MCF 10A (cell line): ENCODE data around the gene CACNA2D3. TPM values are rescaled to one million over a fixed set of nuclear protein-coding genes. Genes with fewer than 3 reads are reported as not detected.
A peak's percentile ranks its signal among the peaks of the same experiment; 100 is the strongest.

ENCODE experiments used
- BruUV-seq: library from RNA; stranded (reverse); fragments of 400-500 nt; replicated peaks from 2 replicates; lab custom pipeline; 2021; lab: Mats Ljungman, UMichigan
- CTCF ChIA-PET: fragments of 300-600 bp; sonication (Branson Sonifier 250); formaldehyde crosslinking; extraction: SDS; loops from one replicate; lab custom pipeline; 2021; ENCODE audit warnings: antibody characterized with exemption, inconsistent platforms; lab: Yijun Ruan, JAX
- POLR2A ChIA-PET: fragments of 300-600, 350-650 bp; sonication (Branson Sonifier 250); formaldehyde crosslinking; extraction: SDS; loops from one replicate; lab custom pipeline; 2020; ENCODE audit warnings: antibody characterized with exemption, inconsistent platforms; lab: Yijun Ruan, JAX
- DNase-seq: peaks from one replicate; pipeline ENCODE4 v3.0.0-alpha.2; 2018; ENCODE audit not compliant: unreplicated experiment
- H3K27ac Mint-ChIP-seq: one replicate; pipeline ENCODE4 v1.8.0; 2022; ENCODE audit warnings: mild to moderate bottlenecking, low read depth, mixed read lengths; ENCODE audit not compliant: unreplicated experiment
- H3K27me3 Mint-ChIP-seq: one replicate; pipeline ENCODE4 v1.8.0; 2022; ENCODE audit warnings: mixed read lengths; ENCODE audit not compliant: insufficient read depth, unreplicated experiment
- H3K36me3 Mint-ChIP-seq: one replicate; pipeline ENCODE4 v1.8.0; 2022; ENCODE audit warnings: mild to moderate bottlenecking, moderate library complexity, mixed read lengths; ENCODE audit not compliant: insufficient read depth, unreplicated experiment
- H3K4me1 Mint-ChIP-seq: one replicate; pipeline ENCODE4 v1.8.0; 2022; ENCODE audit warnings: mixed read lengths; ENCODE audit not compliant: insufficient read depth, unreplicated experiment
- H3K4me3 Mint-ChIP-seq: one replicate; pipeline ENCODE4 v1.8.0; 2022; ENCODE audit warnings: mild to moderate bottlenecking, moderate library complexity, mixed read lengths; ENCODE audit not compliant: unreplicated experiment
- H3K9me3 Mint-ChIP-seq: one replicate; pipeline ENCODE4 v1.8.0; 2022; ENCODE audit warnings: mixed read lengths; ENCODE audit not compliant: unreplicated experiment
- intact Hi-C: fragments of 100-400 bp; cut with micrococcal nuclease; formaldehyde crosslinking; loops from 2 replicates; pipeline ENCODE4 v1.14.1; 2022
- total RNA-seq: library from RNA; stranded (reverse); gene quantifications from 2 replicates; pipeline ENCODE4 v1.2.3, GENCODE V29; 2022
- TF ChIP-seq, protein P1 (sequence below): fragments of 200-600 bp; IDR thresholded peaks from one replicate; pipeline ENCODE4 v1.8.0; 2022; ENCODE audit warnings: antibody characterized with exemption, mild to moderate bottlenecking; ENCODE audit not compliant: unreplicated experiment

Gene CACNA2D3
- total RNA-seq, 1 experiment from 2014 or later = 2.3 TPM

DNA sequence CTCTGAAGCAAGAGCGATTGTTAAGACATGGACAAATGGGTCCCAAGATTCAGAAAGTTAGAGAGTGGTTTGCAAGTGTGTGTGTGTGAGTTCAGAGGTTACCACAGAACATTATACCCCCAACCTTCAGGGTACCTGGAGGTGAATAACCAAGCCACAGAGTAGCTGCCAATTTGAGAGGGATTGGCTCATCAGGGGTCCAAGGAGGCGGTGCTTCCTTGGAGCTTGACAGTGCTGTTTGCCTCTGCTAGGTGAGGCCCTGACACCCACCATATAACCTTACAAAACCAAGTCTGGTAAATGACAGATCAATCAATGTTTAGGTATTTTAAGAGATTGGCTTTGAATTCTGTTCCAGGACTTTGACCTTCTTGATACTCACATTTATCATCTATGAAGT, 769.8 kb downstream of the CACNA2D3 start:
- BruUV-seq = no TSS peak
- intact Hi-C loops = loop anchor here (5.0 to 10.0 kb wide), 2 partner anchors 93 to 275 kb away; no protein-coding TSS in a partner anchor
- Mint-ChIP-seq H3K27ac (peak overlapping the region; percentile 85), H3K9me3 (no peaks in the 10 kb centered on the region), H3K4me3 (peak overlapping the region; percentile 51), H3K4me1 (peaks cover 49% of the 10 kb centered on the region), H3K27me3 (no peaks in the 10 kb centered on the region), H3K36me3 (peaks cover 5% of the 10 kb centered on the region)
- ChIA-PET POLR2A (interaction anchor here (0.6 to 3.8 kb wide), 11 partner anchors 7 to 637 kb away, joined by 3 to 24 read pairs (median 5); no protein-coding TSS in a partner anchor), CTCF (interaction anchor here (0.9 to 2.8 kb wide), 17 partner anchors 9 to 462 kb away, joined by 3 to 9 read pairs (median 4); no protein-coding TSS in a partner anchor)
- TF ChIP-seq, protein P1, sequence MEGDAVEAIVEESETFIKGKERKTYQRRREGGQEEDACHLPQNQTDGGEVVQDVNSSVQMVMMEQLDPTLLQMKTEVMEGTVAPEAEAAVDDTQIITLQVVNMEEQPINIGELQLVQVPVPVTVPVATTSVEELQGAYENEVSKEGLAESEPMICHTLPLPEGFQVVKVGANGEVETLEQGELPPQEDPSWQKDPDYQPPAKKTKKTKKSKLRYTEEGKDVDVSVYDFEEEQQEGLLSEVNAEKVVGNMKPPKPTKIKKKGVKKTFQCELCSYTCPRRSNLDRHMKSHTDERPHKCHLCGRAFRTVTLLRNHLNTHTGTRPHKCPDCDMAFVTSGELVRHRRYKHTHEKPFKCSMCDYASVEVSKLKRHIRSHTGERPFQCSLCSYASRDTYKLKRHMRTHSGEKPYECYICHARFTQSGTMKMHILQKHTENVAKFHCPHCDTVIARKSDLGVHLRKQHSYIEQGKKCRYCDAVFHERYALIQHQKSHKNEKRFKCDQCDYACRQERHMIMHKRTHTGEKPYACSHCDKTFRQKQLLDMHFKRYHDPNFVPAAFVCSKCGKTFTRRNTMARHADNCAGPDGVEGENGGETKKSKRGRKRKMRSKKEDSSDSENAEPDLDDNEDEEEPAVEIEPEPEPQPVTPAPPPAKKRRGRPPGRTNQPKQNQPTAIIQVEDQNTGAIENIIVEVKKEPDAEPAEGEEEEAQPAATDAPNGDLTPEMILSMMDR = no peak
- DNase-seq = no peak

DNA sequence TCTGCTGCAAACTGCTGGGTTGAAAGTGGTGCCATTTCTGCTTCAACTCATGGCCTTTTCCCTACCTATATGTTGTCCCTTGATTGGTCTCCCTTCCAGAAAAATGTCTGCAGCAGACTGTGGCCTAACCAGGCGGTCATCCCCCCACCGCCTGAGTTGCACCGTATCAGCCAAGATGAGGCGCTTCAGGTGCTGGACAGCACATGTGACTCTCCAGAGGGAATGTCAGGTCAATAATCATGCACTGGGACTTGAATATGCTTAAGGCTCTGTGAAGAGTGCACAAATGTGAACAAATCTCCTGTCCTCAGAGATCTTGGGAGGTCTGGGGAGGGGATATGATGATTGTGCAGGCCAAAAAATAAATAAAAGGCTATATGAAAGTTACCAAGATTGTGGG, 773.3 kb downstream of the CACNA2D3 start:
- H3K4me1 Mint-ChIP-seq = peaks cover 41% of the 10 kb centered on the region
- POLR2A ChIA-PET = no interaction called here
- H3K27me3 Mint-ChIP-seq = no peaks in the 10 kb centered on the region
- intact Hi-C loops = loop anchor here (10.0 kb wide), 1 partner anchor 89 kb away; no protein-coding TSS in a partner anchor
- no peak overlapping the region for H3K4me3 Mint-ChIP-seq
- peak overlapping the region; percentile 49 for H3K27ac Mint-ChIP-seq
- TF ChIP-seq, protein P1 = no peak
- H3K9me3 Mint-ChIP-seq = no peaks in the 10 kb centered on the region
- no TSS peak for BruUV-seq
- DNase-seq = no peak
- CTCF ChIA-PET = no interaction called here
- H3K36me3 Mint-ChIP-seq = peaks cover 13% of the 10 kb centered on the region

DNA sequence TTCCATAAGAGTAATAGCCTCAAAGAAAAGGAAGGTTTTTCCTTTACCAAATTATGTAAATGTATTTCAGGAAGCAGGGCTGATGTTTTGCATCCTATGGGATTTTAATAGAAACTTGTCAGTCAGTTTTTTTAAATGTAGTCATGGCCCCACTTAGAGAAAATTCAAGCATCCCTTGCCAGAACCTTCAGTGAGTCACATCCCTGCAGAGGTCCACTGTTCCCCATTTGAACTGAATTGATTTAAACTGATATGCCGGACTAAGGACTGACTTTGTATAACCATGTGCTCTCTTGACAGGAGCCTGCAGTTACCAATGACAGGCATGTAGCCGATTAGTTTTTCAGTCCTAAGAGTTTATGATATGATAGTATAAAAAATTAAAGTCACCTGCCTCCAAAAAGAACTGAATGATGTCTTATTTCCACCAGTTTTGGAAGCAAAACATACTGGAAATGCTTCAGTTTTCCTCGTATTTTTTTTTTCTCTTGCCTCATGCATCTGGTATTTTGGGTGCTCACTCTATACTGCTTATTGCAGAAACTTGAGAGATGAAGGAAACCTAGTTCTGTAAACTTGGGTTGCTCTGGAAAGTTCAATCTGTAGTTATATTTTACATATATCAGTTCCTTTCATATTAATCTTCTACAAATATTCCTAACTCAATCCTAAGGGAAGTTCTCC, 774.8 kb downstream of the CACNA2D3 start:
- Mint-ChIP-seq H3K4me1 (peaks cover 34% of the 10 kb centered on the region), H3K27me3 (no peaks in the 10 kb centered on the region), H3K4me3 (no peak overlapping the region), H3K36me3 (peaks cover 20% of the 10 kb centered on the region), H3K27ac (no peak overlapping the region), H3K9me3 (no peaks in the 10 kb centered on the region)
- BruUV-seq = no TSS peak
- ChIA-PET CTCF (no interaction called here), POLR2A (no interaction called here)
- intact Hi-C loops = loop anchor here (10.0 kb wide), 1 partner anchor 88 kb away; no protein-coding TSS in a partner anchor
- TF ChIP-seq, protein P1 = no peak
- no peak for DNase-seq

DNA sequence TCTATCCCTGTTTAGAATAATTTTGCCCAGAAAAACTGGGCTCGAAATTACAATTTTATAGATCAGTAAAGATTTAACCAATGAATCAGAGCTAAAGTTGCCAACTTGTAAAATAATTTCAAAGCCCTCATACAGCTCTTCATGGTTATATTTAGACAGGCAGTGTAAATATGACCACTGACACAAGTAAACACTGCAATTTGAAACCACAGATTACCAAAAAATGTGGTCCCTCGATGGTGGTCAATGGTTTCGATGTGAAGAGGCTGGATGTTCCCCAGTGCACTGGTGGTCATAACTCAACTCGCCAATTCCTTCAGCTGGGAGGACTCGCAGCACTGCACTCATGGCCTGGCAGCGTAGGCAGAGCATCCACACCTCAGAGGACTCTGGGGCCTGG, 776.9 kb downstream of the CACNA2D3 start:
- CTCF ChIA-PET = interaction anchor here (0.6 to 1.2 kb wide), 3 partner anchors 18 to 70 kb away, joined by 3 read pairs; no protein-coding TSS in a partner anchor
- peaks cover 29% of the 10 kb centered on the region for H3K4me1 Mint-ChIP-seq
- peaks cover 25% of the 10 kb centered on the region for H3K36me3 Mint-ChIP-seq
- H3K27ac Mint-ChIP-seq = peak overlapping the region; percentile 77
- TF ChIP-seq, protein P1 = no peak
- no TSS peak for BruUV-seq
- no peak for DNase-seq
- no peaks in the 10 kb centered on the region for H3K27me3 Mint-ChIP-seq
- no peaks in the 10 kb centered on the region for H3K9me3 Mint-ChIP-seq
- POLR2A ChIA-PET = interaction anchor here (1.5 to 3.1 kb wide), 2 partner anchors 9 to 17 kb away, joined by 5 to 9 read pairs; no protein-coding TSS in a partner anchor
- no peak overlapping the region for H3K4me3 Mint-ChIP-seq
- intact Hi-C loops = loop anchor here (10.0 kb wide), 1 partner anchor 86 kb away; no protein-coding TSS in a partner anchor
